Neural progenitor cell (in vitro differentiated cells): ENCODE measurements around the gene BMERB1. TPM values are rescaled to one million over a fixed set of nuclear protein-coding genes. Genes with fewer than 3 reads are reported as not detected.

ENCODE experiments used
- DNase-seq: peaks from one replicate; pipeline ENCODE4 v3.0.0-alpha.2; 2016; ENCODE audit warnings: low spot score
- H2AFZ ChIP-seq: fragments of 200-600 bp; sonication (generic); replicated peaks from 2 replicates; pipeline ENCODE4 v1.6.1; 2016; ENCODE audit warnings: antibody characterized with exemption
- H3F3A ChIP-seq: fragments of 200-600 bp; sonication (generic); 2 replicates; pipeline ENCODE4 v1.6.1; 2016; ENCODE audit warnings: antibody characterized with exemption, low read depth
- H3K27ac ChIP-seq: fragments of 200-600 bp; sonication (generic); 2 replicates; pipeline ENCODE4 v1.5.1; 2016; ENCODE audit warnings: mild to moderate bottlenecking
- H3K27me3 ChIP-seq: fragments of 200-600 bp; sonication (generic); 2 replicates; pipeline ENCODE4 v1.6.1; 2016; ENCODE audit warnings: mild to moderate bottlenecking, moderate library complexity
- H3K36me3 ChIP-seq: fragments of 200-600 bp; sonication (generic); 2 replicates; pipeline ENCODE4 v1.5.1; 2016
- H3K4me1 ChIP-seq: fragments of 200-600 bp; sonication (generic); 2 replicates; pipeline ENCODE4 v1.6.1; 2016; ENCODE audit warnings: mixed run types
- H3K4me2 ChIP-seq: fragments of 200-600 bp; sonication (generic); 2 replicates; pipeline ENCODE4 v1.6.1; 2016
- H3K4me3 ChIP-seq: fragments of 200-600 bp; sonication (generic); 2 replicates; pipeline ENCODE4 v1.5.1; 2016
- H3K79me2 ChIP-seq: fragments of 200-600 bp; sonication (generic); 2 replicates; pipeline ENCODE4 v1.6.1; 2016; ENCODE audit warnings: low read depth
- H3K9ac ChIP-seq: fragments of 200-600 bp; sonication (generic); 2 replicates; pipeline ENCODE4 v1.6.1; 2016
- H3K9me3 ChIP-seq: fragments of 200-600 bp; sonication (generic); 2 replicates; pipeline ENCODE4 v1.5.1; 2016; ENCODE audit warnings: low read depth
- H4K20me1 ChIP-seq: fragments of 200-600 bp; sonication (generic); 2 replicates; pipeline ENCODE4 v1.6.1; 2016; ENCODE audit warnings: low read depth
- H3K27ac Mint-ChIP-seq: 3 replicates; pipeline ENCODE4 v1.8.0; 2021; ENCODE audit warnings: mixed read lengths
- H3K27me3 Mint-ChIP-seq: 2 replicates; pipeline ENCODE4 v1.8.0; 2022; ENCODE audit warnings: low read depth, mild to moderate bottlenecking, inconsistent platforms, moderate library complexity, mixed read lengths; ENCODE audit not compliant: insufficient read depth
- H3K36me3 Mint-ChIP-seq: 3 replicates; pipeline ENCODE4 v1.8.0; 2021; ENCODE audit warnings: mixed read lengths
- H3K4me1 Mint-ChIP-seq: 3 replicates; pipeline ENCODE4 v1.8.0; 2021; ENCODE audit warnings: mixed read lengths
- H3K4me3 Mint-ChIP-seq: 3 replicates; pipeline ENCODE4 v1.8.0; 2021; ENCODE audit warnings: mild to moderate bottlenecking, moderate library complexity, mixed read lengths
- H3K9me3 Mint-ChIP-seq: 3 replicates; pipeline ENCODE4 v1.8.0; 2020; ENCODE audit warnings: mixed read lengths
- EZH2 ChIP-seq: fragments of 200-600 bp; sonication (generic); IDR thresholded peaks from 2 replicates; pipeline ENCODE4 v1.6.1; 2017; ENCODE audit warnings: antibody characterized with exemption, mild to moderate bottlenecking, moderate library complexity
- EZH2phosphoT487 ChIP-seq: fragments of 200-600 bp; sonication (generic); IDR thresholded peaks from 2 replicates; pipeline ENCODE4 v1.6.1; 2017; ENCODE audit warnings: antibody characterized with exemption
- total RNA-seq: library from RNA; depleted of rRNA; stranded (reverse); fragments of >200 nt; gene quantifications from 2 replicates; pipeline ENCODE4 v1.2.3, GENCODE V29; 2015; ENCODE audit warnings: low replicate concordance
- TF ChIP-seq, protein P1 (sequence below): fragments of 200-600 bp; sonication (generic); IDR thresholded peaks from 2 replicates; pipeline ENCODE4 v1.5.1; 2017; ENCODE audit warnings: antibody characterized with exemption, mild to moderate bottlenecking

BMERB1 gene
- total RNA-seq, 1 donor from 2014 or later = 39.0 TPM

DNA sequence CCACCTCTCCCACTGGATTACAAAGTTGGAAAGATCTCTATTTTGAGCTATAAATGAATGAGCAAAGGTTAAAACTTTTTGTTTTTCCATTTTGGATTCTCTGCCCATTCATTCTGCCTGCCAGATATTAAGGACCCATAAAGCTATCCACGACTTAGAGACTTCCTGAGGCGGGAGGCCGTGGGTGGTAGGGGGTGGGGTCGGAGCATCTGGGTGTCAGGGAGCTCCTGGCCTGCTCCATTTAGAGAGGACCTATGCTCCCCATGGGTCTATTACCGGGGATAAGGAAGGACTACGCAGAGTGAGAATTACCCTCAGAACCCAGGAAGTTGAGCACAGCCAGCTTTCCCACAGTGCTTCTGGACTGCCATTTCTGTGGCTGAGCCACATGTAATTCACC lies 162.7 kb downstream of the BMERB1 start:
- Mint-ChIP-seq H3K9me3 (no peaks in the 10 kb centered on the region), H3K4me3 (no peak overlapping the region), H3K36me3 (peaks cover 31% of the 10 kb centered on the region), H3K27me3 (peaks cover 2% of the 10 kb centered on the region), H3K27ac (no peak overlapping the region), H3K4me1 (no peaks in the 10 kb centered on the region)
- H3K79me2 ChIP-seq = no peaks in the 10 kb centered on the region
- no peaks in the 10 kb centered on the region for H3K4me1 ChIP-seq
- H3K9ac ChIP-seq = no peak overlapping the region
- no peaks in the 10 kb centered on the region for H4K20me1 ChIP-seq
- no peak overlapping the region for H3K27ac ChIP-seq
- no peaks in the 10 kb centered on the region for H3K9me3 ChIP-seq
- H3K36me3 ChIP-seq = peaks cover 3% of the 10 kb centered on the region
- no peak for DNase-seq
- H3F3A ChIP-seq = no peaks in the 10 kb centered on the region
- no peaks in the 10 kb centered on the region for H3K27me3 ChIP-seq
- H3K4me3 ChIP-seq = no peak overlapping the region
- TF ChIP-seq EZH2phosphoT487 = no peak
- no peak for TF ChIP-seq EZH2
- TF ChIP-seq, protein P1, sequence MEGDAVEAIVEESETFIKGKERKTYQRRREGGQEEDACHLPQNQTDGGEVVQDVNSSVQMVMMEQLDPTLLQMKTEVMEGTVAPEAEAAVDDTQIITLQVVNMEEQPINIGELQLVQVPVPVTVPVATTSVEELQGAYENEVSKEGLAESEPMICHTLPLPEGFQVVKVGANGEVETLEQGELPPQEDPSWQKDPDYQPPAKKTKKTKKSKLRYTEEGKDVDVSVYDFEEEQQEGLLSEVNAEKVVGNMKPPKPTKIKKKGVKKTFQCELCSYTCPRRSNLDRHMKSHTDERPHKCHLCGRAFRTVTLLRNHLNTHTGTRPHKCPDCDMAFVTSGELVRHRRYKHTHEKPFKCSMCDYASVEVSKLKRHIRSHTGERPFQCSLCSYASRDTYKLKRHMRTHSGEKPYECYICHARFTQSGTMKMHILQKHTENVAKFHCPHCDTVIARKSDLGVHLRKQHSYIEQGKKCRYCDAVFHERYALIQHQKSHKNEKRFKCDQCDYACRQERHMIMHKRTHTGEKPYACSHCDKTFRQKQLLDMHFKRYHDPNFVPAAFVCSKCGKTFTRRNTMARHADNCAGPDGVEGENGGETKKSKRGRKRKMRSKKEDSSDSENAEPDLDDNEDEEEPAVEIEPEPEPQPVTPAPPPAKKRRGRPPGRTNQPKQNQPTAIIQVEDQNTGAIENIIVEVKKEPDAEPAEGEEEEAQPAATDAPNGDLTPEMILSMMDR = no peak
- no peak overlapping the region for H2AFZ ChIP-seq
- no peak overlapping the region for H3K4me2 ChIP-seq

DNA sequence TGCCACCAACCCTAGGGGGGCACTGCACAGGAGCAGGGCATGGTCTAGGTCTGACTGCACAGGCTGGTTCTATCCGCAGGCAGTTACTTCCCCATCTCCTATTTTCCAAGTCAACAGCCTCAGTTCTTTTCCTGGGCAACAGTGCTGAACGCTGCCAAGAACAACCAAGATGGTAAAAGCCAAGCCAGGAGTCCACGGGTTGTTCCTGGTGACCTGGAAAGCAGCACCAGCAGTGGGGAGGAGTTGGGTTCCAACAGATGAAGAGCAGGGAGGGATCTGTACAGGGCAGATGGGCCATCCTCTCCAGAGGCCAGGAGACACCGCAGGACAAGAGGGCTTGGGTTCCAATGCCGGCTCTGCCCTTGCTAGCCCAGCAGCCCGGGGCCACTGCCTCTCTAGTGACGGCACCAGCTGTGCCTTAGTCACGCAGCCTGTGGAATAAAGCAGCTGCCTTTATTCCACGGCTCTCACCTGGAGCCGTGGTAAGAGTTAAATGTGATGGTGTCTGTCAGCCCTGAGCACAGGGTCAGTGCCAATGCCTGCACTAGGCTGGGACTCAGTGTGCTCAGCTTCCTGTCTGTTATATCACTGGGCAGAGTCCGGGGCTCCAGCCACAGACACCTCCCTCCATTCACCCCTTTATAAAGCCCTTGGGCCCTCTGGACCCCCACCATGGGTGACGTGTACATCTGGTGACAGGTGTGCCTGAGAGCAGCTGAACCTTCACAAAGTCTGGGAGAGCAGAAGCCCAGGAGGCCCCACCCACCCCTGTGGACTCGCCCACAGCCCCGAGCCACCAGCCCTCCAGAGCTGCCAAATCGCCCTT lies 163.6 kb downstream of the BMERB1 start:
- no peak overlapping the region for H3K9ac ChIP-seq
- H3K4me1 ChIP-seq = no peaks in the 10 kb centered on the region
- H3K27me3 ChIP-seq = no peaks in the 10 kb centered on the region
- H2AFZ ChIP-seq = no peak overlapping the region
- H3K79me2 ChIP-seq = no peaks in the 10 kb centered on the region
- no peaks in the 10 kb centered on the region for H3F3A ChIP-seq
- H3K27ac Mint-ChIP-seq = no peak overlapping the region
- no peak for TF ChIP-seq EZH2
- no peak for TF ChIP-seq EZH2phosphoT487
- TF ChIP-seq, protein P1 = no peak
- H3K36me3 ChIP-seq = peaks cover 3% of the 10 kb centered on the region
- no peak overlapping the region for H3K4me3 Mint-ChIP-seq
- H3K27ac ChIP-seq = no peak overlapping the region
- H3K4me1 Mint-ChIP-seq = no peaks in the 10 kb centered on the region
- H3K27me3 Mint-ChIP-seq = peaks cover 2% of the 10 kb centered on the region
- DNase-seq = no peak
- H3K9me3 Mint-ChIP-seq = no peaks in the 10 kb centered on the region
- H3K36me3 Mint-ChIP-seq = peaks cover 31% of the 10 kb centered on the region
- H3K4me2 ChIP-seq = no peak overlapping the region
- no peak overlapping the region for H3K4me3 ChIP-seq
- H4K20me1 ChIP-seq = no peaks in the 10 kb centered on the region
- H3K9me3 ChIP-seq = no peaks in the 10 kb centered on the region

DNA sequence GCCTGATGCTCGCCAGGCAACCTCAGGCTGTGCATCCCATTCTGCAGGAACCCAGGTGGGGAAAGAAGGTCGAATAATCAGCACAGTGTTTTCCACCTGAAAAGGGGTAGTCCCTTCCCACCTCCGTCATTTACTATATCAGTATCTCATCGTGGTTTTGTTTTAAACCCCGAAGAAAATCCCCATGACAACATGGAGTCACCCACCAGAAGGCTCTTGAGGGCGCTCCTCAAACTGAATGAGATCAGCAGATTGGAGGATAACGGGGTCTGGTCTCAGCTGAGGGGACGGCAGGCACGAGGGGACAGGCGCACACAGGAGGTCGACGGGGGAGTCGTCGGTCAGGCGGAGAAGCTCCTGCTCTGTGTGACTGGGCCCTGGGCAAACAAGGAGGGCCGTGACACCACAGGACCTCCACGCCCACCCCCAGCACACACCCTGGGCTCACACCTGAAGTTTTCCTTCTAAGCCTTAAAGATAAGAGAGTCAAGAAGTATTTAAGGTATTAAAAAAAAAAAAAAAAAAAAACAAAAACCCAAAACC lies 164.3 kb downstream of the BMERB1 start:
- Mint-ChIP-seq H3K27me3 (peaks cover 2% of the 10 kb centered on the region), H3K9me3 (no peaks in the 10 kb centered on the region), H3K36me3 (peaks cover 35% of the 10 kb centered on the region), H3K27ac (no peak overlapping the region), H3K4me1 (no peaks in the 10 kb centered on the region), H3K4me3 (no peak overlapping the region)
- H3K4me2 ChIP-seq = no peak overlapping the region
- H3K4me3 ChIP-seq = no peak overlapping the region
- TF ChIP-seq EZH2phosphoT487 = no peak
- TF ChIP-seq, protein P1 = no peak
- TF ChIP-seq EZH2 = no peak
- H3K9me3 ChIP-seq = no peaks in the 10 kb centered on the region
- peaks cover 3% of the 10 kb centered on the region for H3K36me3 ChIP-seq
- H3K9ac ChIP-seq = no peak overlapping the region
- no peak overlapping the region for H3K27ac ChIP-seq
- no peak overlapping the region for H2AFZ ChIP-seq
- no peaks in the 10 kb centered on the region for H3K27me3 ChIP-seq
- no peaks in the 10 kb centered on the region for H4K20me1 ChIP-seq
- no peak for DNase-seq
- H3F3A ChIP-seq = no peaks in the 10 kb centered on the region
- no peaks in the 10 kb centered on the region for H3K79me2 ChIP-seq
- no peaks in the 10 kb centered on the region for H3K4me1 ChIP-seq
